GM21529 (cell line): ENCODE data around the gene ZFYVE28.

Source experiments
- ATAC-seq: cut with Tn5 transposase; IDR thresholded peaks from one replicate; pipeline ENCODE4 v1.9.1; 2021; ENCODE audit not compliant: unreplicated experiment

The ZFYVE28 gene

GRCh38 chr4:2354760-2355159 is 63.7 kb downstream of the ZFYVE28 start:
- ATAC-seq: no peak

GRCh38 chr4:2354118-2354517 is 64.3 kb downstream of the ZFYVE28 start:
- ATAC-seq: no peak

GRCh38 chr4:2353222-2354107 is 65.0 kb downstream of the ZFYVE28 start:
- no peak for ATAC-seq

GRCh38 chr4:2352729-2353221 is 65.7 kb downstream of the ZFYVE28 start:
- no peak for ATAC-seq

GRCh38 chr4:2352171-2352570 is 66.3 kb downstream of the ZFYVE28 start:
- no peak for ATAC-seq

GRCh38 chr4:2350982-2351381 is 67.5 kb downstream of the ZFYVE28 start:
- ATAC-seq: no peak

- no peak for ATAC-seq
These were observed 69.7 kb downstream of the ZFYVE28 start for GRCh38 chr4:2348786-2349185.

- ATAC-seq: no peak
These were observed 71.3 kb downstream of the ZFYVE28 start for GRCh38 chr4:2347190-2347589.

- ATAC-seq: no peak
These were observed 75.0 kb downstream of the ZFYVE28 start for GRCh38 chr4:2343476-2343875.

- no peak for ATAC-seq
These were observed 76.4 kb downstream of the ZFYVE28 start for GRCh38 chr4:2341911-2342652.

GRCh38 chr4:2341261-2341841 is 77.1 kb downstream of the ZFYVE28 start:
- ATAC-seq: no peak

GRCh38 chr4:2340272-2341061 is 78.0 kb downstream of the ZFYVE28 start:
- no peak for ATAC-seq

GRCh38 chr4:2339458-2340271 is 78.8 kb downstream of the ZFYVE28 start:
- no peak for ATAC-seq

- ATAC-seq: no peak
These were observed 79.5 kb downstream of the ZFYVE28 start for GRCh38 chr4:2338754-2339457.

- no peak for ATAC-seq
These were observed 80.5 kb downstream of the ZFYVE28 start for GRCh38 chr4:2337896-2338295.

- no peak for ATAC-seq
These were observed 81.2 kb downstream of the ZFYVE28 start for GRCh38 chr4:2337131-2337723.

- ATAC-seq: no peak
These were observed 81.8 kb downstream of the ZFYVE28 start for GRCh38 chr4:2336659-2337058.

- no peak for ATAC-seq
These were observed 82.7 kb downstream of the ZFYVE28 start for GRCh38 chr4:2335729-2336101.
